Natural killer cell (primary cell): ENCODE data around the gene OR51B5. TPM values are rescaled to one million over a fixed set of nuclear protein-coding genes. Genes with fewer than 3 reads are reported as not detected.
"Not testable (repeated sequence)": the region's sequence is repeated elsewhere in the genome, so short reads cannot be mapped to it uniquely, and the experiment has no call there.

ENCODE experiments used
- ATAC-seq, 3 donors: fragments of 150-1000 bp in 2 of 3; fragments of 200-7000 bp in 1 of 3; cut with Tn5 transposase; 1 replicate in 1 of 3; 2 replicates in 2 of 3; pipeline ENCODE4 v1.10.0; 2021; ENCODE audit warnings: mild to moderate bottlenecking in 2 of 3, moderate library complexity in 2 of 3
- DNase-seq, 2 donors: peaks; one replicate each; pipeline versions ENCODE4 v3.0.0 to v3.0.0-alpha.2; 2013 to 2021; ENCODE audit warnings: mixed read lengths in 1 of 2
- H3K27ac ChIP-seq: one replicate; pipeline ENCODE4 v1.5.1; 2013; ENCODE audit warnings: mild to moderate bottlenecking, low read length
- H3K27me3 ChIP-seq: one replicate; pipeline ENCODE4 v1.6.1; 2013; ENCODE audit warnings: low read length; ENCODE audit not compliant: control insufficient read depth, insufficient read depth
- H3K36me3 ChIP-seq: one replicate; pipeline ENCODE4 v1.6.1; 2013; ENCODE audit warnings: low read length; ENCODE audit not compliant: control insufficient read depth, insufficient read depth
- H3K4me1 ChIP-seq: one replicate; pipeline ENCODE4 v1.6.1; 2013; ENCODE audit warnings: low read length; ENCODE audit not compliant: control insufficient read depth, insufficient read depth
- H3K4me3 ChIP-seq: one replicate; pipeline ENCODE4 v1.5.1; 2013; ENCODE audit warnings: low read length
- H3K9me3 ChIP-seq: one replicate; pipeline ENCODE4 v1.6.1; 2013; ENCODE audit warnings: low read length; ENCODE audit not compliant: control insufficient read depth, insufficient read depth
- H3K27ac Mint-ChIP-seq, 2 donors: one replicate each; pipeline ENCODE4 v1.8.0; 2022; ENCODE audit warnings: mild to moderate bottlenecking in 2 of 2, mixed read lengths in 2 of 2, moderate library complexity in 1 of 2
- H3K27me3 Mint-ChIP-seq, 2 donors: one replicate each; pipeline ENCODE4 v1.8.0; 2022; ENCODE audit warnings: low read depth in 2 of 2, mixed read lengths in 2 of 2
- H3K36me3 Mint-ChIP-seq: one replicate; pipeline ENCODE4 v1.8.0; 2022; ENCODE audit warnings: mixed read lengths
- H3K4me1 Mint-ChIP-seq, 2 donors: one replicate each; pipeline ENCODE4 v1.8.0; 2022; ENCODE audit warnings: mixed read lengths in 2 of 2
- H3K4me3 Mint-ChIP-seq: one replicate; pipeline ENCODE4 v1.8.0; 2022; ENCODE audit warnings: mild to moderate bottlenecking, moderate library complexity, mixed read lengths
- H3K9me3 Mint-ChIP-seq, 2 donors: one replicate each; pipeline ENCODE4 v1.8.0; 2022; ENCODE audit warnings: mixed read lengths in 2 of 2
- WGBS: methylation state at CpG from one replicate; pipeline ENCODE4 v1.1.7; 2013; ENCODE audit warnings: missing lambda C conversion rate; ENCODE audit not compliant: insufficient coverage; 5-methylcytosine and 5-hydroxymethylcytosine counted together
- intact Hi-C: fragments of 100-400 bp; cut with micrococcal nuclease; formaldehyde crosslinking; loops from one replicate; pipeline ENCODE4 v1.14.2; 2022
- total RNA-seq, 4 donors: library from RNA; stranded (reverse); fragments of 120-200 nt in 1 of 4; gene quantifications; one replicate each; pipeline versions ENCODE4 v1.2.3 to v1.2.4, GENCODE V29; 2013 to 2022
- TF ChIP-seq, protein P1 (sequence below): fragments of 200-600 bp; IDR thresholded peaks from one replicate; pipeline ENCODE4 v1.8.0; 2022; ENCODE audit warnings: antibody characterized with exemption

OR51B5 gene
- total RNA-seq, 3 donors from 2014 or later (not counting 1 experiment from before 2014, with no cell fraction given): not detected

DNA sequence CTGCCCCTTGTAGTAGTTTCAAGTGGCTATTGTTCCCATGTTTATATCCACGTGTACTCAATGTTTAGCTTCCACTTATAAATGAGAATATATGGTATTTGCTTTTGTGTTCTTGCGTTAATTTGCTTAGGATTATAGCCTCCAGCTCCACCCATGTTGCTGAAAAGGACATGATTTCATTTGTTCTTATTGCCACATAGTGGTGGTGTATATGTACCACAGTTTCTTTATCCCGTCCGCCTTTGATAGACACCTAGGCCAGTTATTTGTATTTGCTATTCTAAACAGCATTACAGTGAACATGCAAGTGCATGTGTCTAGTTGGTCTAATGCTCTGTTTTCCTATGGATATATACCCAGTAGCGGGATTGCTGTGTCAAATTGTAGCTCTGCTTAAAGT is 26.0 kb downstream of the OR51B5 start:
- WGBS: 83% methylated on average over 4 of the region's 5 CpGs
- no peaks in the 10 kb centered on the region for H3K4me1 ChIP-seq
- Mint-ChIP-seq H3K4me1 (no peaks in the 10 kb centered on the region), H3K4me3 (no peak overlapping the region), H3K27me3 (no peaks in the 10 kb centered on the region), H3K27ac (no peak overlapping the region), H3K9me3 (peaks cover 0 to 3% of the 10 kb centered on the region in 2 donors), H3K36me3 (no peaks in the 10 kb centered on the region)
- DNase-seq (no peak), ATAC-seq (no peak)
- TF ChIP-seq, protein P1, sequence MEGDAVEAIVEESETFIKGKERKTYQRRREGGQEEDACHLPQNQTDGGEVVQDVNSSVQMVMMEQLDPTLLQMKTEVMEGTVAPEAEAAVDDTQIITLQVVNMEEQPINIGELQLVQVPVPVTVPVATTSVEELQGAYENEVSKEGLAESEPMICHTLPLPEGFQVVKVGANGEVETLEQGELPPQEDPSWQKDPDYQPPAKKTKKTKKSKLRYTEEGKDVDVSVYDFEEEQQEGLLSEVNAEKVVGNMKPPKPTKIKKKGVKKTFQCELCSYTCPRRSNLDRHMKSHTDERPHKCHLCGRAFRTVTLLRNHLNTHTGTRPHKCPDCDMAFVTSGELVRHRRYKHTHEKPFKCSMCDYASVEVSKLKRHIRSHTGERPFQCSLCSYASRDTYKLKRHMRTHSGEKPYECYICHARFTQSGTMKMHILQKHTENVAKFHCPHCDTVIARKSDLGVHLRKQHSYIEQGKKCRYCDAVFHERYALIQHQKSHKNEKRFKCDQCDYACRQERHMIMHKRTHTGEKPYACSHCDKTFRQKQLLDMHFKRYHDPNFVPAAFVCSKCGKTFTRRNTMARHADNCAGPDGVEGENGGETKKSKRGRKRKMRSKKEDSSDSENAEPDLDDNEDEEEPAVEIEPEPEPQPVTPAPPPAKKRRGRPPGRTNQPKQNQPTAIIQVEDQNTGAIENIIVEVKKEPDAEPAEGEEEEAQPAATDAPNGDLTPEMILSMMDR: no peak
- no peaks in the 10 kb centered on the region for H3K27me3 ChIP-seq
- H3K9me3 ChIP-seq: no peaks in the 10 kb centered on the region
- H3K36me3 ChIP-seq: no peaks in the 10 kb centered on the region
- no peak overlapping the region for H3K27ac ChIP-seq
- H3K4me3 ChIP-seq: no peak overlapping the region
- intact Hi-C loops: no loop called here

DNA sequence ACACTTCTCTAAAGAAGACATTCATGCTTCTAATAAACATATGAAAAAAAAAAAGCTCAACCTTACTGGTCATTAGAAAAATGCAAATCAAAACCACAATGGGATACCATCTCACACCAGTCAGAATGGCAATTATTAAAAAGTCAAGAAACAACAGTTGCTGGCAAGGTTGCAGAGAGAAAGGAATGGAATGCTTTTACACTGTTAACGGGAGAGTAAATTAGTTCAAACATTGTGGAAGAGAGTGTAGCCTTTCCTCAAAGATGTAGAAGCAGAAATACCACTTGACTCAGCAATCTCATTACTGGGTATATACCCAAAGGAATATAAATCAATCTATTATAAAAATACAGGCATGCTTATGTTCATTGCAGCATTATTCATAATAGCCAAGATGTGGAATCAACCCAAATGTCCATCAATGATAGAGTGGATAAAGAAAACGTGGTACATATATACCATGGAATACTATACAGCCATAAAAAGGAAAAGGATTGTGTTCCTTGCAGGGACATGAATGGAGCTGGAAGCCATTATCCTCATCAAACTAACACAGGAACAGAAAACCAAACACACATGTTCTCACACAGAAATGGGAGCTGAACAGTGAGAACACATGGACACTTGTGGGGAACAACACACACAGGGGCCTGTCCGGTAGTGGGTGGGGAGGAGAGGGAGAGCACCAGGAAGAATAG is 29.8 kb downstream of the OR51B5 start:
- not testable (repeated sequence) for H3K27me3 Mint-ChIP-seq, H3K9me3 Mint-ChIP-seq

DNA sequence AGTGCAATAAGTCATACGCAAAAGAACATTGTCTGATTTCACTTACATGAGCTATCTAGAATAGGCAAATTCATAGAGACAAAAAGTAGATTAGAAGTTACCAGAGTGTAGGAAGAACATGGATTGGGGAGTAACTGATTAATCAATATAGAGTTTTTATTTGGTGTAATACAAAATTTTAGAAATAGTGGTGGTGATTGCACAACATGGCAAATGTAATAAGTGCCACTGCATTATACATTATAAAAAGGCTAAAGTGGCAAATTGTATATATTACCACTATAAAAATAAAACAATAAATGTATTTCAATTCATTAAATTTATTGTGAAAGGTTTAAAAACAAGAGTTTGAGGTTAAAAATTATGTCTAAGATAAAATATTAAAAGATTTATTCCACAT is 32.9 kb downstream of the OR51B5 start:
- no peak for DNase-seq
- Histone ChIP-seq H3K4me3 (no peak overlapping the region), H3K27ac (no peak overlapping the region), H3K36me3 (no peaks in the 10 kb centered on the region), H3K9me3 (no peaks in the 10 kb centered on the region), H3K4me1 (no peaks in the 10 kb centered on the region), H3K27me3 (no peaks in the 10 kb centered on the region)
- no peaks in the 10 kb centered on the region for H3K36me3 Mint-ChIP-seq
- no peak overlapping the region for H3K4me3 Mint-ChIP-seq
- no CpG with 5 or more reads among the region's 1 CpG for WGBS
- peaks cover 0 to 5% of the 10 kb centered on the region in 2 donors for H3K27me3 Mint-ChIP-seq
- peaks cover 0 to 4% of the 10 kb centered on the region in 2 donors for H3K9me3 Mint-ChIP-seq
- H3K4me1 Mint-ChIP-seq: no peaks in the 10 kb centered on the region
- TF ChIP-seq, protein P1: no peak
- ATAC-seq: no peak
- H3K27ac Mint-ChIP-seq: no peak overlapping the region
- intact Hi-C loops: no loop called here

More for the DNA sequence above, 29.8 kb downstream of the OR51B5 start:
- H3K4me3 Mint-ChIP-seq, H3K4me3 ChIP-seq, H3K36me3 Mint-ChIP-seq, DNase-seq, H3K36me3 ChIP-seq, H3K9me3 ChIP-seq, H3K4me1 Mint-ChIP-seq, ATAC-seq, intact Hi-C loops, H3K27ac Mint-ChIP-seq, H3K27me3 ChIP-seq, H3K4me1 ChIP-seq, H3K27ac ChIP-seq: not testable (repeated sequence)
- no CpG with 5 or more reads among the region's 3 CpGs for WGBS

DNA sequence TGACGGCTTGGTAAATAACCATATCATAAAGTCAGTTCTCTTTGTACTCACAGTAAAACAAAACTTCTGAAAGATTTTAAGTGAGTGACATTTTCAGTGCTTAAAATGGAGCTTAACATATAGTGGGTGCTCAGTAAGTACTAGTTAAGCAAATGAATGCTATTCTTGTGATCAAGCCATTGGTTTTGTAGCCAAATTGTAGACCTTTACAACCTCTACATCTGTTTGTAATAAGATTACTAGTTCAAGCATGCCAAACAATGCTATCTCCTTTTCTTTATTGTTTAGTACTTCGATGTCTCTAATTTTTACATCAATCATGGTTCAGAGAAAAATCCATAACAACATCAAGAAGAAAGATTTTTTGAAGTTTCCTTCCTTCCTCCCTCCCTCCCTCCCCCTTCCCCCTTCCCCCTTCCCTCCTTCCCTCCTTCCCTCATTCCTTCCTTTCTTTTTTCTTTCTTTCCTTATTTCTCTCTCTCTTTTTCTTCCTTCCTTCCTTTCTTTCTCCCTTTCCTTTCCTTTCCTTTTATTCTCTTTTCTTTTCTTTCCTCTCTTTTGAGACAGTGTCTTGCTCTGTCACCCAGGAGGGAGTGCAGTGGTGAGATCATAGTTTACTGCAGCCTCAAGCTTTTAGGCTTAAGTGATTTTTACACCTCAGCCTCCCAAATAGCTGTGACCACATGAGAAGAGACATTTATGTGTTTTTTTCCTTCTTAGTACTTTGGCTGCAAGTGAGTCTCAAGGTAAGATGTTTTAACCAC is 35.9 kb downstream of the OR51B5 start:
- H3K9me3 ChIP-seq: no peaks in the 10 kb centered on the region
- ATAC-seq: no peak
- H3K4me3 ChIP-seq: no peak overlapping the region
- no peaks in the 10 kb centered on the region for H3K4me1 ChIP-seq
- H3K36me3 ChIP-seq: no peaks in the 10 kb centered on the region
- Mint-ChIP-seq H3K9me3 (peaks cover 0 to 4% of the 10 kb centered on the region in 2 donors), H3K27me3 (peaks cover 0 to 5% of the 10 kb centered on the region in 2 donors), H3K4me1 (no peaks in the 10 kb centered on the region), H3K36me3 (no peaks in the 10 kb centered on the region), H3K27ac (no peak overlapping the region), H3K4me3 (no peak overlapping the region)
- DNase-seq: no peak
- H3K27ac ChIP-seq: no peak overlapping the region
- intact Hi-C loops: no loop called here
- 86% methylated on average over 2 of the region's 2 CpGs for WGBS
- TF ChIP-seq, protein P1: no peak
- H3K27me3 ChIP-seq: no peaks in the 10 kb centered on the region
